CD14-positive monocyte (primary cell): ENCODE results near the gene KYNU. TPM values are rescaled to one million over a fixed set of nuclear protein-coding genes. Genes with fewer than 3 reads are reported as not detected.
A peak's percentile ranks its signal among the peaks of the same experiment; 100 is the strongest.

Source experiments
- DNase-seq, 3 donors: peaks; one replicate each; pipeline ENCODE4 v3.0.0-alpha.2; 2011 to 2022
- H2AFZ ChIP-seq: 2 replicates; pipeline ENCODE4 v1.6.0; 2012; ENCODE audit warnings: mild to moderate bottlenecking, low read depth, low read length, inconsistent platforms; ENCODE audit not compliant: insufficient read depth, poor library complexity, severe bottlenecking
- H3K27ac ChIP-seq, 2 donors: 1 replicate in 1 of 2; 2 replicates in 1 of 2; pipeline ENCODE4 v1.5.1; 2012 to 2013; ENCODE audit warnings: low read length in 2 of 2, control low read depth in 1 of 2, inconsistent platforms in 1 of 2, low read depth in 1 of 2, mild to moderate bottlenecking in 1 of 2
- H3K27me3 ChIP-seq, 2 donors: one replicate each; pipeline versions ENCODE4 v1.6.0 to v1.6.1; 2011 to 2013; ENCODE audit warnings: low read length in 2 of 2; ENCODE audit not compliant: control insufficient read depth in 2 of 2, insufficient read depth in 2 of 2
- H3K36me3 ChIP-seq, 2 donors: replicated peaks in 1 of 2; 1 replicate in 1 of 2; 2 replicates in 1 of 2; pipeline versions ENCODE4 v1.5.1 to v1.6.1; 2012 to 2013; ENCODE audit warnings: low read length in 2 of 2, control low read depth in 1 of 2, inconsistent platforms in 1 of 2, mild to moderate bottlenecking in 1 of 2; ENCODE audit not compliant: insufficient read depth in 2 of 2, control insufficient read depth in 1 of 2
- H3K4me1 ChIP-seq, 2 donors: 1 replicate in 1 of 2; 2 replicates in 1 of 2; pipeline versions ENCODE4 v1.5.1 to v1.6.1; 2012 to 2013; ENCODE audit warnings: low read length in 2 of 2, control low read depth in 1 of 2, inconsistent platforms in 1 of 2, mild to moderate bottlenecking in 1 of 2, moderate library complexity in 1 of 2; ENCODE audit not compliant: insufficient read depth in 2 of 2, control insufficient read depth in 1 of 2
- H3K4me2 ChIP-seq: replicated peaks from 2 replicates; pipeline ENCODE3; 2012; ENCODE audit warnings: low read length, moderate library complexity, mild to moderate bottlenecking; ENCODE audit not compliant: poor library complexity, severe bottlenecking; ENCODE audit errors: extremely low read depth
- H3K4me3 ChIP-seq, 3 experiments: fragments of 200-600 bp in 1 of 3; sonication (generic) in 1 of 3; replicated peaks in 1 of 3; 1 replicate in 2 of 3; 2 replicates in 1 of 3; pipeline ENCODE4 v1.5.1; 2011 to 2013; ENCODE audit warnings: low read length in 3 of 3, mild to moderate bottlenecking in 3 of 3, control low read depth in 2 of 3, low read depth in 2 of 3, inconsistent platforms in 1 of 3, moderate library complexity in 1 of 3
- H3K79me2 ChIP-seq: 2 replicates; pipeline ENCODE4 v1.6.0; 2012; ENCODE audit warnings: mild to moderate bottlenecking, control low read depth, inconsistent platforms, low read length, moderate library complexity; ENCODE audit not compliant: insufficient read depth
- H3K9ac ChIP-seq: 2 replicates; pipeline ENCODE4 v1.6.0; 2017; ENCODE audit warnings: low read length, mild to moderate bottlenecking; ENCODE audit not compliant: insufficient read depth, poor library complexity, severe bottlenecking
- H3K9me3 ChIP-seq, 2 donors: replicated peaks in 1 of 2; 1 replicate in 1 of 2; 2 replicates in 1 of 2; pipeline versions ENCODE4 v1.5.1 to v1.6.1; 2012 to 2013; ENCODE audit warnings: low read length in 2 of 2, control low read depth in 1 of 2; ENCODE audit not compliant: control insufficient read depth in 1 of 2, insufficient read depth in 1 of 2
- H4K20me1 ChIP-seq: 2 replicates; pipeline ENCODE4 v1.6.0; 2012; ENCODE audit warnings: mild to moderate bottlenecking, low read length, control low read depth, moderate library complexity; ENCODE audit not compliant: insufficient read depth
- H3K27ac Mint-ChIP-seq, 7 donors: one replicate each; pipeline ENCODE4 v1.8.0; 2020; ENCODE audit warnings: mild to moderate bottlenecking in 7 of 7, mixed read lengths in 7 of 7, moderate library complexity in 6 of 7, inconsistent platforms in 2 of 7
- H3K27me3 Mint-ChIP-seq, 3 donors: one replicate each; pipeline ENCODE4 v1.8.0; 2021 to 2022; ENCODE audit warnings: low read depth in 3 of 3, mild to moderate bottlenecking in 3 of 3, mixed read lengths in 3 of 3, moderate library complexity in 3 of 3, inconsistent platforms in 1 of 3
- H3K36me3 Mint-ChIP-seq, 2 donors: one replicate each; pipeline ENCODE4 v1.8.0; 2020; ENCODE audit warnings: mixed read lengths in 2 of 2, inconsistent platforms in 1 of 2, mild to moderate bottlenecking in 1 of 2
- H3K4me1 Mint-ChIP-seq: one replicate; pipeline ENCODE4 v1.8.0; 2020; ENCODE audit warnings: mild to moderate bottlenecking, mixed read lengths
- H3K4me3 Mint-ChIP-seq, 2 donors: one replicate each; pipeline ENCODE4 v1.8.0; 2020; ENCODE audit warnings: mild to moderate bottlenecking in 2 of 2, mixed read lengths in 2 of 2, moderate library complexity in 1 of 2
- H3K9me3 Mint-ChIP-seq, 7 donors: one replicate each; pipeline ENCODE4 v1.8.0; 2020 to 2022; ENCODE audit warnings: mixed read lengths in 7 of 7, mild to moderate bottlenecking in 6 of 7, moderate library complexity in 6 of 7, inconsistent platforms in 2 of 7
- WGBS: methylation state at CpG from one replicate; pipeline ENCODE4 v1.1.5; 2013; ENCODE audit warnings: missing lambda C conversion rate; ENCODE audit not compliant: insufficient coverage; 5-methylcytosine and 5-hydroxymethylcytosine counted together
- intact Hi-C, 2 donors: fragments of 100-400 bp; cut with micrococcal nuclease; formaldehyde crosslinking; loops; one replicate each; pipeline versions ENCODE4 v1.15.0 to v1.15.1; 2023
- polyA plus RNA-seq, 3 donors: library from polyadenylated mRNA; depleted of rRNA in 1 of 3; unstranded in 2 of 3; stranded (reverse) in 1 of 3; fragments of 300-500 nt in 2 of 3; fragments of >200 nt in 1 of 3; fragmentation: Illumina TruSeq in 2 of 3; gene quantifications; 1 replicate in 2 of 3; 2 replicates in 1 of 3; pipeline ENCODE4 v1.2.3, GENCODE V29; 2012 to 2021
- TF ChIP-seq, protein P1 (sequence below): fragments of 200-600 bp; IDR thresholded peaks from one replicate; pipeline ENCODE4 v1.8.0; 2022; ENCODE audit warnings: antibody characterized with exemption, mild to moderate bottlenecking

Gene KYNU
- polyA plus RNA-seq, 3 donors, result 40.7 to 132 (median 131) TPM

DNA sequence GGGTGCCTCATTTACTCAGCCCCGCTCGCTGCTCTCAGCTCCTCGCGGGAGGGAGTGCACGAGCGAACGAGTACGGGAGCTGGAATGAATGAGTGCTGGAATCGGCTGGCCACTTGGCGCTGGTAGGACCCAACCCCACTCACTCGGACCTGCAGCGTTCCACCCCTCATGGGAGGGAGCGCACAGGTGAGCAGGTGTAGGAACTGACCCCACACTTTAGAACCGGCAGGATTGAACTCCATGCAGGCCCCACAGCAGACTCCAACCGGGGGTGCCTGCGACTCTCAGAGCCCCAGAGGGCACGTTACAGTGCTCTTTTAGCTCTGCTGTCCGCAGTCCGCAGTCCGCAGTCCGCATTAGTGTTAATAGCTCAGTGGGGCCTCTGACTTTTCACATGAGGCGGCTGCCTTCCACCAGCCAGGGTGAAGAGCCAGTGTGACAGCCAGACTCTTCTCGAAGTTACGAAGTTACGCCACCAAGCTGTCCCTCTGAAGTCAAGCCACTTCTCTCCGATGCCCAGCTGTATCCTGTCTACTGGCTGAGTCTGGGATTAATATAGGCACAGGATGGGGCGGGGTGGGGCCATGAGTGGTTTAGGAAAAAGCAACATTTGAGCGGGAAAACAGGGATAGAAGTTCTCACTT lies 149.1 kb downstream of the KYNU start:
- H3K4me1 Mint-ChIP-seq, result peaks cover 23% of the 10 kb centered on the region
- no peaks in the 10 kb centered on the region for H3K27me3 ChIP-seq
- H3K4me2 ChIP-seq, result no peak overlapping the region
- H2AFZ ChIP-seq, result no peak overlapping the region
- peak overlapping the region in 1 of 2 donors; percentile 37 for H3K4me3 Mint-ChIP-seq
- H3K79me2 ChIP-seq, result peaks cover 4% of the 10 kb centered on the region
- intact Hi-C loops, result no loop called here
- WGBS, result 63% methylated on average over 24 of the region's 28 CpGs
- H3K9me3 ChIP-seq, result no peaks in the 10 kb centered on the region
- H3K4me1 ChIP-seq, result peaks cover 18 to 22% of the 10 kb centered on the region in 2 donors
- peaks cover 6 to 27% of the 10 kb centered on the region in 2 donors for H3K36me3 ChIP-seq
- TF ChIP-seq, protein P1, sequence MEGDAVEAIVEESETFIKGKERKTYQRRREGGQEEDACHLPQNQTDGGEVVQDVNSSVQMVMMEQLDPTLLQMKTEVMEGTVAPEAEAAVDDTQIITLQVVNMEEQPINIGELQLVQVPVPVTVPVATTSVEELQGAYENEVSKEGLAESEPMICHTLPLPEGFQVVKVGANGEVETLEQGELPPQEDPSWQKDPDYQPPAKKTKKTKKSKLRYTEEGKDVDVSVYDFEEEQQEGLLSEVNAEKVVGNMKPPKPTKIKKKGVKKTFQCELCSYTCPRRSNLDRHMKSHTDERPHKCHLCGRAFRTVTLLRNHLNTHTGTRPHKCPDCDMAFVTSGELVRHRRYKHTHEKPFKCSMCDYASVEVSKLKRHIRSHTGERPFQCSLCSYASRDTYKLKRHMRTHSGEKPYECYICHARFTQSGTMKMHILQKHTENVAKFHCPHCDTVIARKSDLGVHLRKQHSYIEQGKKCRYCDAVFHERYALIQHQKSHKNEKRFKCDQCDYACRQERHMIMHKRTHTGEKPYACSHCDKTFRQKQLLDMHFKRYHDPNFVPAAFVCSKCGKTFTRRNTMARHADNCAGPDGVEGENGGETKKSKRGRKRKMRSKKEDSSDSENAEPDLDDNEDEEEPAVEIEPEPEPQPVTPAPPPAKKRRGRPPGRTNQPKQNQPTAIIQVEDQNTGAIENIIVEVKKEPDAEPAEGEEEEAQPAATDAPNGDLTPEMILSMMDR, result no peak
- peak overlapping the region in 1 of 7 donors; percentile 37 for H3K27ac Mint-ChIP-seq
- peaks cover 30 to 32% of the 10 kb centered on the region in 2 donors for H3K36me3 Mint-ChIP-seq
- H4K20me1 ChIP-seq, result peaks cover 39% of the 10 kb centered on the region
- no peak overlapping the region for H3K9ac ChIP-seq
- no peak overlapping the region for H3K4me3 ChIP-seq
- peak overlapping the region in 1 of 2 donors; percentile 29 for H3K27ac ChIP-seq
- H3K27me3 Mint-ChIP-seq, result peaks cover 0 to 2% (median 0%) of the 10 kb centered on the region in 3 donors
- DNase-seq, result peak in 1 of 3 donors; percentile 5
- peaks cover 0 to 1% (median 0%) of the 10 kb centered on the region in 7 donors for H3K9me3 Mint-ChIP-seq

DNA sequence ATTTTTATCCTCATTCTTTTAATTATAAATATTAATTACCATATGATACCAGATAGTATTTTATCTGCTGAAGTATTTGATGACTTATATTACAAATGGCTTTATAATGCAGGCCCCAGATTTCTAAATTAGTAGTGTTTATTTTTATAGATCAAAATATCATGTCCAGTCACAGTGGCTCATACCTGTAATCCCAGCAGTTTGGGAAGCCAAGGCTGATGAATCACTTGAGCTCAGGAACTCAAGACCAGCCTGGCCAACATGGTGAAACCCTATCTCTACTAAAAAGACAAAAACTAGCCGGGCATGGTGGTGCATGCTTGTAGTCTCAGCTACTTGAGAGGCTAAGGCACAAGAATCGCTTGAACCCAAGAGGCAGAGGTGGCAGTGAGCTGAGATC lies 151.7 kb downstream of the KYNU start:
- no peak overlapping the region for H3K9ac ChIP-seq
- intact Hi-C loops, result no loop called here
- H3K9me3 Mint-ChIP-seq, result peaks cover 0 to 5% (median 3%) of the 10 kb centered on the region in 7 donors
- H3K27me3 ChIP-seq, result no peaks in the 10 kb centered on the region
- no peak overlapping the region for H3K4me3 Mint-ChIP-seq
- peak overlapping the region; percentile 22 to 54 for H3K27ac ChIP-seq
- H3K36me3 ChIP-seq, result peaks cover 16 to 40% of the 10 kb centered on the region in 2 donors
- no peak overlapping the region for H2AFZ ChIP-seq
- peaks cover 41 to 51% of the 10 kb centered on the region in 2 donors for H3K36me3 Mint-ChIP-seq
- peaks cover 18 to 22% of the 10 kb centered on the region in 2 donors for H3K4me1 ChIP-seq
- H3K9me3 ChIP-seq, result no peaks in the 10 kb centered on the region
- peaks cover 23% of the 10 kb centered on the region for H3K4me1 Mint-ChIP-seq
- WGBS, result no CpG with 5 or more reads among the region's 2 CpGs
- no peak overlapping the region for H3K4me2 ChIP-seq
- H3K27ac Mint-ChIP-seq, result peak overlapping the region in 6 of 7 donors; percentile 36 to 92 (median 73)
- H3K4me3 ChIP-seq, result no peak overlapping the region
- H3K27me3 Mint-ChIP-seq, result peaks cover 0 to 2% (median 0%) of the 10 kb centered on the region in 3 donors
- TF ChIP-seq, protein P1, result no peak
- DNase-seq, result no peak
- peaks cover 4% of the 10 kb centered on the region for H3K79me2 ChIP-seq
- peaks cover 24% of the 10 kb centered on the region for H4K20me1 ChIP-seq
